G401.6 (cell line): ENCODE results near the gene F2RL2.
"Not testable (repeated sequence)": the region's sequence is repeated elsewhere in the genome, so short reads cannot be mapped to it uniquely, and the experiment has no call there.

Experiments
- FAIRE-seq: peaks from 2 replicates; lab custom pipeline; 2012; peaks lifted over from hg19 to GRCh38; lab: Jason Lieb, UNC

Gene F2RL2

DNA sequence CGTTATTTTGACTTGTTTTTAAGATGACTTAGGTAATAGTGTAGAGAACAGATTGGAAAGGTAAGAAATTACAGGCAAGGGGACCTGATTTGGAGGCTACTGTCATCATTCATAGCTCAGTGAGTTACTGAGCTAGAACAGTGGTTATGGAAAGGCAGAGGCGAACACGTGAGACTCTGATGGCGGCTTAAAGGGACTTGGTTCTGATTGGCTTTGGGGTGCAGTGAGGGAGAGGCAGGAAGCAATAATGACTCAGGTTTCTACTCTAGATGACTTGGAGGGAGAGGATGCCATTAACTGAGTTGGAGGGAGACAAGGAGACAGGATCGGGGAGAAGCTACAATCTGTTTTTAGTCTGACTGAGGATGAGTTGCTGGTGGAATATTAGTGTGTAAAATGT is 3.0 kb downstream of the F2RL2 start:
- FAIRE-seq, result peak; percentile 95

DNA sequence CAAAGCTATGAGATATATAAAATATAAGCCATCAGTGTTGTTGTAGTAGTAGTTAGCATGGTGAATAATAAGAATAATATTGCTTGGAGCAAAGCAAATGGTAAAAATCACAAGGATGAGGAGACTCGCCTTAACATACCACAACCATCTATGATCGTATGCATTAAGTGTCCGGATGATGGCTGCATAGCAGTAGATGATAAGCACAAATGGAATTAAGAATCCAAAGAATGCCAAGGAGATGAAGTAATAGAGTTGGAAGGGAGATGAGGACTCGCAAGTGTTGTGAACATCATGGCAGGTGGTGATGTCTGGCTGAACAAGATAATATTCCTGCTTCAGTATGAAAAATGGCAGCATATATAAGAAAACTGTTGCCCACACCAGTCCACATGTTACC is 5.5 kb downstream of the F2RL2 start:
- no peak for FAIRE-seq

GRCh38 chr5:76617229-76617628 is 6.0 kb downstream of the F2RL2 start:
- FAIRE-seq, result no peak

GRCh38 chr5:76616206-76616605 is 7.0 kb downstream of the F2RL2 start:
- no peak for FAIRE-seq

- FAIRE-seq, result no peak
Observed at GRCh38 chr5:76615759-76616158, 7.4 kb downstream of the F2RL2 start.

DNA sequence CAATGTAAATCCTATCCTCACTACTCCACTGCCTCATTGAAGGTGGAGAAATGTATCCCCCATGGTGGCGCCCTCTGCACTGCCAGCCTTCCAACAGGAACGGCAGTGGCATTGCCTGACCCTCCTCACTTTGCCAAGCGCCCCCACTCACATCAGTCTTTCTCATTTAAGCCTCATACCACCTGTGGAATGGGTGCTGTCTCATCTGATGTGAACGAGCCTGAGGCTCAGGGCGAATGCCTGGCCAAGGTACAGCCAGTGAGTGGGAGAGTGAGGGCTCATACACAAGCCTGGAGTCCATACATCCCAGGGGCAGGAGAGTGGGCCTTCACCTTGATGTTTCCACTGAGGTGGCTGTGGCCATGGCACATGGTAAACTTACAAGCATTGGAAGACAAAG is 10.3 kb downstream of the F2RL2 start:
- FAIRE-seq, result no peak

DNA sequence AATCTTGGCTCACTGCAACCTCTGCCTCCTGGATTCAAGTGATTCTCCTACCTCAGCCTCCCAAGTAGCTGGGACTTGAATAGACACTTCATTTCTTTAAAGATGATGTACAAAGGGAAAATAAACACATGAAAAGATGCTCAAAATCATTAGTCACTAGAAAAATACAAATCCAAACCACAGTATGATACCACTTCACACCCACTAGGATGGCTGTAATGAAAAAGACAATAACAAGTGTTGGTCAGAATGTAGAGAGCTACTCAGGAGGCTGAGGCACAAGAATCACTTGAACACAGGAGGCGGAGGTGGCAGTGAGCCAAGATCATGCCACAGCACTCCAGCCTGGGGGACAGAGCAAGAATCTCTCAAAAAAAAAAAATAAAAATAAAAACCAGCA is 13.0 kb downstream of the F2RL2 start:
- FAIRE-seq, result no peak

DNA sequence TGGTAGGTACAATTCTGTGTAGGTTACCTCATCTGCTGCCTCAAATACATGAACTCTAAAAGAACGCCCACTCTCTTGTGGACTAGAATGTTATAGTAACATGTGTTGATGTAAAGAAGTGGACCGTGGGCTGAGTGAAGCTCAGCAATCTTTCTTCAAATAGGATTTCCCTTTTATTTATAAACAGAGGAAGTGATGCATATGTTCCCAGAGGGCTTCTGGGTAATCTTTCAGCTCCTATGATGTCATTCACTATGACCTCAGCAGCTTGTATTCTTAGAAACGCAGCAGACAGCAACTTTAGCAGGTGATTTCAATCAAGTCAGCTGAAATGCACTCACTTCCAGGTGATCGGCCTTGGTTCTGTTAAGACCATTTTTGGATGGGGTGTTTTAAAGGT is 14.4 kb downstream of the F2RL2 start:
- peak; percentile 98 for FAIRE-seq

DNA sequence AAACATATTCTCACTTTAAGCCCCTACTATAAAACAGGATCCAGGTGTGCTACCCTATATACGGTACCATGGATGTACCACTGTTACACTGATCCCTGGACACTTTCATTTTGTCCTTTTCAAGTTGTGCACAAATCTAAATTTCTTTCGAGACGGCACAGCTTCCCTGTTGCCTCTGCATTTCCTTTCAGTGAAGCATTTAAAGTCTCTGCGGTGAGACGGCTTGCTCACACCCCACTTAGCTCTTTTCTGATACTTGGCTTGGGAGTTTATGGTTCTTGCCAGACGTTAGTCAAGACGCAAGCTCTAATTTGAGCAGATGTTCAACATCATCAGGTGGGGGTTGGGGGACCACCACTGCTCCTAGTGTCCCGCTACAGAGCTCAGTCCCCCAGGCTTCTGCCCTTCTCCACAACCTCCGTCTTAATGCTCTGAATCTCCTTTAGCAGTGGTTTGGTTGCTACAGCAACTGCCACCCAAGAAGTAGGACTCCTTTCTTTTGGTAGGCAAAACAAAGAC is 15.8 kb downstream of the F2RL2 start:
- no peak for FAIRE-seq

DNA sequence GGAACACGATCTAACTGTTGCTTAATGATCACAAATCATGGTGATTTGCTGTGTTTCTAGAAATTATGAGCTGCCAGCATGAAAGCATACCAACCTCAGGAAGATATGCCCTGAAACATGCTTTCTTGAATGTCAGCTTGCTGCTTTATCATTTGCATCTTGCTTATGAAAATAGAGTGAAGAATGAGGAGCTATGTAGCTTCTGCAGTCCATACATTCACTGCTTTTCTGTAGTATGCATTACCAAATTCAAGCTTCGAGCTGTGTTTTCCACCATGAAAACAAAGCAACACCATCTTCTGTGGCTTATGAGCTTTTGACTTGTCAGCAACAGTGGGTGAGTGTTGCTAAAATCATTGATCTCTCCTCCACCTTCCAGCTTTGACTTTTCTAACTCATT is 16.5 kb downstream of the F2RL2 start:
- FAIRE-seq, result no peak

- no peak for FAIRE-seq
Observed at GRCh38 chr5:76604838-76605237, 18.4 kb downstream of the F2RL2 start.

DNA sequence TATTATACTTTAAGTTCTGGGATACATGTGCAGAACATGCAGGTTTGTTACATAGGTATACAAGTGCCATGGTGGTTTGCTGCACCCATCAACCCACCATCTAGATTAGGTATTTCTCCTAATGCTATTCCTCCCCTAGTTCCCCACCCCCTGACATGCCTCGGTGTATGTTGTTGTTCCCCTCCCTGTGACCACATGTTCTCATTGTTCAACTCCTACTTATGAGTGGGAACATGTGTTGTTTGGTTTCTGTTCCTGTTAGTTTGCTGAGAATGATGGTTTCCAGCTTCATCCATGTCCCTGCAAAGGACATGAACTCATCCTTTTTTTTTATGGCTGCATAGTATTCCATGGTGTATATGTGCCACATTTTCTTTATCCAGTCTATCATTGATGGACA is 19.2 kb downstream of the F2RL2 start:
- not testable (repeated sequence) for FAIRE-seq

GRCh38 chr5:76602094-76602726 is 21.0 kb downstream of the F2RL2 start:
- FAIRE-seq, result peak; percentile 95

- peak; percentile 98 for FAIRE-seq
Observed at GRCh38 chr5:76601470-76601869, 21.7 kb downstream of the F2RL2 start.

DNA sequence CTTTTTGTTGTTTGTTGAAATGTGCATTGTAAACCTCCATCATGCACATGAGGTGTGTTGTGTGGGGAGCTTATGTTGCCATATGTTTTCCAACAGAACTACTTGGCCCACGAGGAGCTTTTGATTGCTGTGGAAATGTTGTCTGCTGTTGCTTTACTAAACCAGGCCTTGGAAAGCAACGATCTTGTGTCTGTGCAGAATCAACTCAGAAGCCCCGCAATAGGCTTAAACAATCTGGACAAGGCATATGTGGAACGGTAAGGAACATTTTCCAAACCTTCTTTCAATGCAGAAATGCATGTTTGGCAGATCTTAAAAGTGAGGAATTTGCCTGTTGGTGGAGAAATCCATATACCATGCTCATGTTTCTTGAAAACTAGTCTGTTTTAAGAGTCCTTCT is 22.5 kb downstream of the F2RL2 start:
- no peak for FAIRE-seq

DNA sequence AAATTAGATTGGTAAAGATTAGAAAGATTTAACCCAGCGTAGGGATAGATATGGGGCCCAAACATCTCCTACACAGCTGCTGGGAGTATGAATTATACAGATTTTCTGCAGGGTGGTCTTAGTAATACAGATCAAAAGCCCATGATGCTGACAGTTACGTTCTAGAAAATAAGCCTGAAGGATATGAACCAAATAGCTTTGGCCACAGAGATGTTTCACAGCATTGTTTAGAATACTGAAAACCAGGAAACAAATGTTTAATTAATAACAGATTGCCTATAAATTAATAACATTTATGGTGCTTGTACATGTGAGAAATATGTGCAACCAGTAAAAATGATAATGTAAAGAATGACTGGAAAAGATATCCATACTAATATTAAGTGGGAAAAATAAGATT is 24.7 kb downstream of the F2RL2 start:
- no peak for FAIRE-seq

- FAIRE-seq, result no peak
Observed at GRCh38 chr5:76595755-76596481, 27.3 kb downstream of the F2RL2 start.

- peak; percentile 40 for FAIRE-seq
Observed at GRCh38 chr5:76594107-76594506, 29.1 kb downstream of the F2RL2 start.

DNA sequence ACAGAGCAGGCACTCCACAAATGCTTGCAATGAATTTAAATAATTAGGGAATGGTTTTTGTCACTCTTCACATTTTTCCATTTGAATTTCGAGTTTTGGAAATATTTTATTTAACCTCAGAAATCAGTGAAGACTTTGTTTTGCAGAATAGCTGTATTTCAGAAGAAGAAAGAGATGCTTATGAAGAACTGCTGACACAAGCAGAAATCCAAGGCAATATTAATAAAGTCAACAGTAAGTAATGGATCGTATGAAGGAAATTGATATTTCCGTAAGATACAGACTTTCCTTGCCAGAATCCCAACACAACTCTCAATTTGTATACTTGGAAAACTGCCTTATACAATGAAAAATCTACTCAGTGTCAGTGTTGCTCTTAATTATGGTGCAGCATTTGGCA is 30.5 kb downstream of the F2RL2 start:
- no peak for FAIRE-seq

DNA sequence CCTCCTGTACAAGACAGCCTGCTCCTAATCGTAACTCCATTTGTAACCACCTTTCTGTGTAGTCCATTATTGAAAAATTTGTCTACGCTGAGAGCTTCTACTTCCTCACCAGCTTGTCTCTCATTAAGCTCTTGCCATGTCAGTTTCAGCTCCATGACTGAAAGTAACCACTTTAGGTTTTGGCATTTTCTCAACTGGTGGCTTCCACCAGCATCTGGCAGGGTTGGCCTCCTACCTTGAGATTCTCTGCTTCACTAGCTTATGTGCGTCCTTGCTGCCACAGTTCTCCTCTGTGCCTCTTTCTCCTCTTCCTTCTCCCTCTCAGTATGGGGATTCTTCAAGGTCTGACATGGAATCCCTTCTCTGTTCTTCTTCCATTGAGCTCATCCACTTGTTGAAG is 31.8 kb downstream of the F2RL2 start:
- no peak for FAIRE-seq

DNA sequence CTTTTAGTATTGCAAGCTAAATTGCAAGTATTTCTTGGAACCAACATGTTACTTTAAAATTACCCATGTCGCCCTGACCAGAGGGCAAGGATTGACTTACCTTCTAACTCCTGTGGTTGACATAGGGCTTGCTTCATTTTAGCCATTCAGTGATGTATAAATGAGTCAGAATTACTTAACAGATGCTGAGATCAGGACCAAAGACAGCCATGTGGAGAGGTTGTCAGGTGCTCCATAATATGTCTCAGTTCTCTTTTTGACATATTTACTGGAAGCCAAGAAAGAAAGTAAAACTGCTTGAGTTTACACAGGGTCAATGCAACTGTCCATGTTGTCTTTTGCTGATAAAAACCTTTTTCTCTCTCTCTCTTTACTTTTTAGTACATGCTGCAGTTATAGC is 33.2 kb downstream of the F2RL2 start:
- no peak for FAIRE-seq

- FAIRE-seq, result no peak
Observed at GRCh38 chr5:76586531-76586930, 36.7 kb downstream of the F2RL2 start.

- FAIRE-seq, result peak; percentile 21
Observed at GRCh38 chr5:76585783-76586217, 37.4 kb downstream of the F2RL2 start.
